Parietal lobe (tissue), 2 donors: ENCODE results near the gene ATP10A. TPM values are rescaled to one million over a fixed set of nuclear protein-coding genes. Genes with fewer than 3 reads are reported as not detected.

ENCODE experiments used
- small RNA-seq: library from RNA; depleted of rRNA; stranded (forward); fragments of <200 nt; gene quantifications from one replicate; pipeline ENCODE3, GENCODE V24; 2014; ENCODE audit warnings: low replicate concordance
- total RNA-seq: library from RNA; depleted of rRNA; stranded (reverse); fragments of >200 nt; gene quantifications from one replicate; pipeline ENCODE4 v1.2.3, GENCODE V29; 2014

ATP10A gene, protein sequence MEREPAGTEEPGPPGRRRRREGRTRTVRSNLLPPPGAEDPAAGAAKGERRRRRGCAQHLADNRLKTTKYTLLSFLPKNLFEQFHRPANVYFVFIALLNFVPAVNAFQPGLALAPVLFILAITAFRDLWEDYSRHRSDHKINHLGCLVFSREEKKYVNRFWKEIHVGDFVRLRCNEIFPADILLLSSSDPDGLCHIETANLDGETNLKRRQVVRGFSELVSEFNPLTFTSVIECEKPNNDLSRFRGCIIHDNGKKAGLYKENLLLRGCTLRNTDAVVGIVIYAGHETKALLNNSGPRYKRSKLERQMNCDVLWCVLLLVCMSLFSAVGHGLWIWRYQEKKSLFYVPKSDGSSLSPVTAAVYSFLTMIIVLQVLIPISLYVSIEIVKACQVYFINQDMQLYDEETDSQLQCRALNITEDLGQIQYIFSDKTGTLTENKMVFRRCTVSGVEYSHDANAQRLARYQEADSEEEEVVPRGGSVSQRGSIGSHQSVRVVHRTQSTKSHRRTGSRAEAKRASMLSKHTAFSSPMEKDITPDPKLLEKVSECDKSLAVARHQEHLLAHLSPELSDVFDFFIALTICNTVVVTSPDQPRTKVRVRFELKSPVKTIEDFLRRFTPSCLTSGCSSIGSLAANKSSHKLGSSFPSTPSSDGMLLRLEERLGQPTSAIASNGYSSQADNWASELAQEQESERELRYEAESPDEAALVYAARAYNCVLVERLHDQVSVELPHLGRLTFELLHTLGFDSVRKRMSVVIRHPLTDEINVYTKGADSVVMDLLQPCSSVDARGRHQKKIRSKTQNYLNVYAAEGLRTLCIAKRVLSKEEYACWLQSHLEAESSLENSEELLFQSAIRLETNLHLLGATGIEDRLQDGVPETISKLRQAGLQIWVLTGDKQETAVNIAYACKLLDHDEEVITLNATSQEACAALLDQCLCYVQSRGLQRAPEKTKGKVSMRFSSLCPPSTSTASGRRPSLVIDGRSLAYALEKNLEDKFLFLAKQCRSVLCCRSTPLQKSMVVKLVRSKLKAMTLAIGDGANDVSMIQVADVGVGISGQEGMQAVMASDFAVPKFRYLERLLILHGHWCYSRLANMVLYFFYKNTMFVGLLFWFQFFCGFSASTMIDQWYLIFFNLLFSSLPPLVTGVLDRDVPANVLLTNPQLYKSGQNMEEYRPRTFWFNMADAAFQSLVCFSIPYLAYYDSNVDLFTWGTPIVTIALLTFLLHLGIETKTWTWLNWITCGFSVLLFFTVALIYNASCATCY (N-terminal part only)
- total RNA-seq = 2.5 TPM

DNA sequence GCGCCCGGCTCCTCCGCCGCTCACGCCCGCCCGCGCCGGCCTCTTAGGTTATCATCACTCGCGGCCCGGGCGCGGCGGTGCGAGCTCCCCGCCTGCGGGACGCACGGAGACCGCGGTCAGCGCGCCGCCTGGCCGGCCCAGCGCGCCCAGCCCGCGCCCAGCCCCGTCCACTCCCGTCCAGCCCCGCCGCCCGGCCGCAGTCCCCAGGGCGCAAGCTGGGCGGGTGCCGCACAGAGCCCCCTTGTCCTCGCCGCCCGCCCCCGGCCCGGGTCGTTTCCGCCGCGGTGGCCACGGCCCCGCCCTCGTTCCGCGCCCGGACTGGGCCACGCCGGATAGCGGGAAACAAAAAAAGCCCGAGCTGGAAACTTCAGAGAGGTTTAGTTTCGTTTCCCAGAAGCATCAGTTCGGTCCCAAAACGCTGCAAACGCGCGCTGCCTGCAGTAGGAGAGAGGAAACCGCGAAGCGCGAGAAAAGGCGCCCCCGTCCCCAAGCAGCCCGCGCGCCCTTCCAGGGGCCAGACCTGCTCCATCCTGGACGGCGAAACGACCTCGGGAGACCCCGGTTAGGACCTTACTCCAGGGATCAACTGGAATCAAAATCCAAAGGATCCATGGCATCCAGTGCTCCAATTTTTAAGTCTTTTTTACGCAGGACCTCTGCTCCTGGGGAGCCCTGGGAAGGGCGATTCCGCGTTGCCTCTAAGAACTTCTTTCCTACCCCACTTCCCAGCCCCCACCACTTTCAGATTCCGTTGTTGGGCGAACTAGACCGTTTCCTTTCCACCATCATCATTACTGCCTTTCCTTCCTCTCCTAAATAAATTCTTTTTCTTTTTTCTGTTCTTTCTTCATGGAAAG is at the start of gene ATP10A:
Gene ATP10A (minus strand): TSS at position 217 of the 857 bp plus-strand sequence. CDS start 231 bp downstream, outside the sequence.

Small RNA genes lying within 50 kb of the gene (small RNA-seq; reads per million reads assigned to genes)
- gene MIR4715 = not detected
- gene RNA5SP390 = not detected
